Erythroblast (primary cell): ENCODE results near the gene STOML1.

Source experiments
- DNase-seq, 2 experiments: peaks; one replicate each; lab custom pipeline; 2025; lab: John Stamatoyannopoulos, UW
- GATA1 ChIP-seq: IDR thresholded peaks from 2 replicates; pipeline ENCODE4 v1.6.1; 2011; ENCODE audit warnings: low read depth, mild to moderate bottlenecking, control low read depth, low read length, moderate library complexity
- POLR2A ChIP-seq: IDR thresholded peaks from 2 replicates; pipeline ENCODE4 v1.6.1; 2011; ENCODE audit warnings: mild to moderate bottlenecking, low read length

The STOML1 gene

DNA sequence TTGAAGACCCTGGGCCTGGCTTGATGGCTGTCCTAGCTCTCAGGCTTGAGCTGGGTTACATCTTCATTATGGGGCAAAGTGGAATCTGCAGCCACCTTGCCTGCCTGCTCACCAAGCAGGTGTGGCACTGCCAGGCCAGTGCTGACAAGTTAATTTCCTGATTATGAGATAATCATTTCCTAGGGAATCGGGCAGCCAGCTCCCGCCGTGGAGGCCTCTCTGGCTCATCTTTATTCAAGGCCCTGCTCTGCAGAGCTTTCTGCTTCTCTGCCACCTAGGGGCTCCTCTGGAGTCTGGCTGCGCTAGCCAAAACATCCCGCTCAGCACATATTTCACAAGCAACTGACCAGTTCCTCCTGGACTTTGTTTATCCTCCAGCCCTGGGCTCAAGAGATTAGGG is 55.9 kb downstream of the STOML1 start:
- DNase-seq: no peak
- TF ChIP-seq POLR2A (no peak), GATA1 (no peak)

GRCh38 chr15:73935547-73935946 is 56.5 kb downstream of the STOML1 start:
- no peak for DNase-seq

DNA sequence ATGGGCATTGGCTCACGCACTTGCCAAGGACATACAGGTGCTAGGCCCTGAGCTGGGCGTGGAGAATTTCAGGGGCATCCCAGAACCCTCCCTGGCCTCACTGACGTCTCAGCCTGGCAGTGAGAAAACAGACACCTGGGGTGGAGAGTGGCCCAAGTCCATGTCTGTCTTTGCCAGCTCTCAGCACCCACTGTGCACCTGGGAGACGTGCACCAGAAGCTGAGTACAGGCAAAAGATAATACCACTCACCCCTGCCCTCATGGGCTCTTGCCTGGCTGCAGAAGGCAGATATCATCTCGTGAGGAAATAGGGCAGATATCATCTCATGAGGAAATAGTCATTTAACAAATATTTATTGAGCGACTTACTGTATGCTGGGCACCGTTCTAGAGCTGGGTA is 57.8 kb downstream of the STOML1 start:
- no peak for DNase-seq

More at GRCh38 chr15:73935547-73935946, 56.5 kb downstream of the STOML1 start:
- TF ChIP-seq POLR2A: no peak
- no peak for TF ChIP-seq GATA1

GRCh38 chr15:73932381-73933191 is 59.5 kb downstream of the STOML1 start:
- TF ChIP-seq POLR2A (no peak), GATA1 (no peak)
- DNase-seq: no peak

More for the DNA sequence above, 57.8 kb downstream of the STOML1 start:
- no peak for TF ChIP-seq GATA1

- DNase-seq: no peak
These were observed 60.7 kb downstream of the STOML1 start for GRCh38 chr15:73931441-73931840.

DNA sequence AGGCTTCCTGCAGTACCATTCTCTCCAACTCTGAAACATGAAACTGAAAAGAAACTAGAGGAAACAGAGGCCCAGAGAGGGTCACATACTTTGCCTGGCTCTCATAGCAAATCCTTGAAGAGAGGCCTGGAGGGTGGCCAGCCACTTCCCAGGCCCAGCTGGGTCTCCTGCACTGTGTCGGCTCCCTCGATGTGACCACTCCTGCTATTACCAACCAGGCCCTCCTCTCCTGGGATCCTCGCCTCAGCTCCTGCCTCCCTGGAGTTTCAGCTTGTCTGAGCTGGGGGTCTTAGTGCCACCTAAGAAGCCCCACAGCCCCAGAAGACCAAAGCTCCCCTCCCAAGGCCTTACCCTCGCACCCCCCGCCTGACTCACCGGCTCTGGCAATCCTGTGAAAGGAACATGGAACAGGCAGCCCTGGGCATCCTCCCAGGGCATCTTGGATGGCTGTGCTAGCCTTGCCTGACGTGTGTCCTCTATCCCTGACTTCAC is 61.3 kb downstream of the STOML1 start:
- TF ChIP-seq GATA1 (no peak), POLR2A (no peak)
- no peak for DNase-seq

More at GRCh38 chr15:73931441-73931840, 60.7 kb downstream of the STOML1 start:
- TF ChIP-seq POLR2A: no peak
- TF ChIP-seq GATA1: no peak

DNA sequence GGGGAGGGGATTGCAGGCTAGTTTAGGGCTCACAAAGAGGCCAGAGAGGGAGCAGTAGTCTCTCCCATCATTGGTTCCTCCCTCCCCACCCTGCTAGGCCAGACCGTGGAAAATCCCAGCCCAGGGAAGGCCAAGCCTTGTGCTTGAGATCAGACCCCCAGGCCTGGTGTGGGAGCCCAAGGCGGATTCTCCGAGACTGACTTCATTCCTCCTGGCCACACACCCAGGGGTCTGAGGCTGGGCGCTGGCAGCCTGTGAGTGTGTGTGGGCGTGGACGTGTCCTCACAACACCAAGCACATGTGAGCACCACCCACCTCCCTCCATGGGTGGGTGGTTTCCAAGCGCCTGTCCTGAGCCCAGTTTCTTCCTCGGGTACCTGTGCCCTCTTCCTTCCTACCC is 61.7 kb downstream of the STOML1 start:
- TF ChIP-seq GATA1: no peak
- no peak for TF ChIP-seq POLR2A
- no peak for DNase-seq

DNA sequence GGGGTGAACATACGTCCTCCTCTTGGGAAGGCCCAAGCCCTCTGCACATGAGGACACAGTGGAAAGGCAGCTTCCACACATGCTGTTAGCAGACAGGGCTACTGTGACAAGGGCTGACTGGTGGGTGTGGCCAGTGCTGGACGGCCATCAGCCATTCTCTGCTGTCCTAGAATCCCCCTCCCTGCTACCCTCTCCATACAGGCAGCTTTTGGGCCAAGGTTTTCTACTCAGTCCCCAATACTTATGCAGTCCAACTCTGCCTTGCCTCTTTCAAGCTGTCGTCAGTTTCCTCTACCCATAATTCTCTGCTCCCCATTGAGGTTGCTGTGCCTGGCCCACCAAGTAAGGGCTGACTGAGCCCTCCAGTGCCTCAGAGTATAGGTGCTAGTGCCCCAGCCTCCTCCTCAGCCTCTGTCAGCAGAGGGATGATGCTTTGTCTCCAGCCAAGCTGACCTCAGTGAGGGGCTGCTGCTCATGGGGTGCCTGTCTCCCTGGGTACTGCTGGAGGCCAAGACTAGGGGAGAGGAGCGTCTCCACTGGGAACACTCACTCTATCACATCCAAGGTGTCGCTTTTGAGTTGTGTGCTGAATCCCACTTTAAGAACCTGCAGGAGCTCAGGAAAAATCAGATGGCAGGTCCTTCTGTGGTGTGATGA is 63.0 kb downstream of the STOML1 start:
- TF ChIP-seq GATA1 (no peak), POLR2A (no peak)
- DNase-seq: no peak
